Cerebellar nuclear complex (tissue), 1 donor: ENCODE data around the gene DYSF.
"Not testable (repeated sequence)": the region's sequence is repeated elsewhere in the genome, so short reads cannot be mapped to it uniquely, and the experiment has no call there.

Experiments used
- DNase-seq, 2 experiments: peaks; one replicate each; lab custom pipeline; 2025; lab: John Stamatoyannopoulos, UW

DYSF gene

DNA sequence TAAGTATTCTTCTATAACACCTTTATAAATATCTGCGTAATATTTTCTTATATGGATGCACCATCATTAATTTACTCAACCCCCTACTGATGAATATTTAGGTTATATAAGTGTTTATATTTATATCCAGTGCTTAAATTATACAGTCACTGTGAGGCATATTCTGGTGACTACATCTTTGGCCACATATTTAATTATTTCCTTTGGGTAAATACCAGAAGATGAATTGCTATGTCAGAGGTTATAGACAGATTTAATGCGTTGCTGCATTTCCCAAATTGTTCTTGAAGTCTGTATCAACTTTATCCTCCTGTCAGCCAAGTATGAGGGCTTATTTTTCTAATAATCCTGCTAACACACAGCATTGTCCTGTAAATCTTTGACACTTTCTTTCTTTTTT, 18.7 kb downstream of the DYSF start:
- no peak for DNase-seq

DNA sequence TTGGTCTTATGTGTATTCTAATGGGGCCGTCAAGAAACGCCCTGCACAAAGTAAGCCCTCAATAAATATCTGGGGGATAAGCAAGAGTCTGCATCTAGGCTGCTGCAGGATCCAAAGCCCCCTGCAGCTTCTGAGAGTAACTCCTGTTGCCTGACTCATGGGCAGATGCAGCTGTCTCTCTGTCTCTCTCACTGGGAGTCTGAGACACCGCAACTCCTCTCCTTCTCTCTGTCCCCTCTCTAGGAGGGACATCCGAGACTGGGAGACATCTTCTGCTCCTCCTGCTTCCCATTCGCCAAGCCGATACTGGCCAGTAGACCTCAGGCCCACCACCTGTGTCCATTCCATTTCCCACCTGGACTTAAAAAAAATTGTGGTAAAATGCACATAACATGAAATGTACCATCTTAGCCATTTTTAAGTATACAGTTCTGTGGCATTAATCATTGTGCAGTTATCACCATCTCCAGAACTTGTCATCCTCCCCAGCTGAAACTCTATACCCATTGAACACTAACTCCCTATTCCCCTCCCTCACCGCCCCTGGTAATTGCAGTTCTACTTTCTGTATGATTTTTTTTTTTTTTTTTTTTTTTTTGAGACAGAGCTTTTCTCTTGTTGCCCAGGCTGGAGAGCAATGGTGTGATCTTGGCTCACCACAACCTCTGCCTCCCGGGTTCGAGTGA, 20.1 kb downstream of the DYSF start:
- no peak for DNase-seq

DNA sequence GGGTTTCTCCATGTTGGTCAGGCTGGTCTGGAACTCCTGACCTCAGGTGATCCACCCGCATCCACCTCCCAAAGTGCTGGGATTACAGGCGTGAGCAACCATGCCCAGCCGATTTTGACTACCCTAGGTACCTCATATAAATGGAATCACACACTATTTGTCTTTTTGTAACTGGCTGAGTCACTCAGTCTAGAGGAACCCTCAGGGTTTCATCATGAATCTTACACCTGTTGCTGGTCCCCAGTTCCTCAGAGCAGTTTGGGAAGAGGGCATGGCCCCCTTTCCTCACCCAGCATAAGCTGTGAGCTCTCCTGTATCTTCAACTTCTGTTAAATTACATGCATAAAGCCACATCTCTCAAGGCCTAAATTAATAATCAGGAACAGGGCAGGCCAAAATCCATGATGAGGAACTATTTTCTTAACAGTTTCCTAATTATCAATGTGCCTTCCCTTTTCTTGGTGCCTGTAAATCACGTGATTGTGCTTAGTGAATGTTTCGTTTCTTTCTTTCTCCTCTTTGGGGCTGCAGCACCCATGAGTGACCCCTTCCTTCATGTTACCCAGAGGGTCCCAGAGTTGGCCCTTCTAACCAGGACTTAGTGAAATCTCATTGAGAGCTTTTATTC, 20.9 kb downstream of the DYSF start:
- DNase-seq = no peak

DNA sequence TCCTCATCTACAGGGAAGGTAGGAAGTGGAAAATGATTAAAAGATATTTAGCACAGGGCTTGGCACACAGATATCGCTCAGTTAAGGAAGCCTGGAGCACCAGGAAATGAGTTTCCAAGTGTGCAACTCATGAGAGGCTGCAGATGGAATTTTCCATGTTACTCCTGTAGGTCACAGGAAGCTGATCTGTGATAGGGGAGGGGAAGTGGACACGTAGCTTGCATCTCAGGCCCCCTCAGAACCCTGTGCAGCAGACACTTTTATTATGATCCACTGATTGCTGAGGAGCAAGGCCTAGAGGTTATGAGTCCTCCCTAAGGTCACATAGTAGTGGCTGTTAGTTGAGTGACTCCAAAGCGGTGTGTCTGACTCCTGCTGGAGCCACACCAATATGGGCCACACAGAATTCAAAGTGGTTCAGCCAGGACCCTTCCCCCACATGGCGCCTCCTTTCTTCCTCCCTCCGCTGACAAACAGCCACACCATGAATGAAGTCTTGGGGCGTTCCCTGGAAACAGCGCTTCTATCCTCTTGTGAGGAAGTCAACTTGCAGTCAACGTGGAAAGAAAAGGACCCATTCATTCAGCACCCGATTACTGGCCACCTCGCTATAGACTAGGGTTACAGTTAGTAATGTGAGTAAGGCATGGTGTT, 21.5 kb downstream of the DYSF start:
- DNase-seq = no peak

GRCh38 chr2:71476495-71476894, 23.1 kb downstream of the DYSF start:
- no peak for DNase-seq

DNA sequence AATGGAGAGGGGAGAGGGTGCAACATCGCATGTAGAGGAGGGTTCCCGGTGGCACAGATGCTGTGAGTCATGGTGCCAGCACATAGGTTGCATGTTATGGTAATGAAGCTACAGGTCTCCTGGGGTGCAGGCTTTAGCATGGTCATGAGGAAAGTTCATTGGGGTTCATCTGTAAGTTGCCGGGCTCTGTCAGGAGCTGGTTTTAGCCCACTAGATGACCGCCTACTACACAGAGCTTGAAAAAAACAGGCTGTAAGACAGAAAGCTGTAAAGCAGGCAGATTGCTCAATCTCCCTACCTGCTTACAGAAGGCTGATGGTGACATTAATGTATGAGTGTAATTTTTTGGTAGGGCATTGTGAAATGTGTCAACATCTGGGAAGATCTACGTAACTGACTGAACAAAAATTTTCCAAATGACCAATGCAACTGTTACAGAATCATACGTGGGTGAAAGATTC, 23.9 kb downstream of the DYSF start:
- DNase-seq = no peak

DNA sequence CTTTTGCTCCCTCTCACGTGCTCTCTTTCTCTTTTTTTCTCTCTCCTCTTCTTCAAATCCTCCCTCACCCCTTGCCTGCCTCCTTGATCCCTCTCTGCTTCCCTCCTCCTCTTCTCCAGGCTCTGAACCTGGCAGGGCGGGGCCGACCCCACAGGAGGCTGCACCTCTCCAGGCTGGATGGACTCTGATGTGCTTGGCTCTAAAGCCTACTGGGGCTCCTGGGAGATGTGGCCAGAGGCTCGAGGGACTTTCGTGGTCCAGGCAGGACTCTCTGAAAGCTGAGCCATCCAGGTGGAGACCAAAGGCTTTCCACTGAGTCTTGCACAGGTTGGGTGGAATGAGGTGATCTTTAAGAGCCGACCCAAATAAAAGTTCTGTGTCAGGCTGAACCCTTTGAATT, 25.4 kb downstream of the DYSF start:
- DNase-seq = no peak

GRCh38 chr2:71479261-71479660, 25.9 kb downstream of the DYSF start:
- no peak for DNase-seq

DNA sequence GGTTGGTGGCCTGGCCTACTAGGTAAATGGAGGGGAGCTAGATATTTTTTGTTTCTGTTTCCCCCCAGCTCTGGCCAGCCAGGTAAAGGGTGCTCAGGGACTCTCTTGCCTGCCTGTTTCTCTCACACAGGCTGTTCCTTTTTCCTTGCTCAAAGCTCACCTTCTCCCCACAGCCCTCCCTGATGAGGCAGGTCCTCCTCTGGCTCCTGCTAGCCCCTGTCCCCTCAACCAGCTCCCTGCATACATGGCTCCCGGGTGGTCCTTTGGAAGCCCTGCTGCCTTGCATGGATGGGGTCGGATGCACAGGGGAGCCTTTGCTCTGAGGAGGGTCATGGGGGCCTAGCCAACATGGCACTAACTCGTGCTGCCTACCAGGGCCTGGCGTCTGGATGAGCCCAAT, 27.8 kb downstream of the DYSF start:
- no peak for DNase-seq

- no peak for DNase-seq
Observed at GRCh38 chr2:71482055-71482454, 28.7 kb downstream of the DYSF start.

DNA sequence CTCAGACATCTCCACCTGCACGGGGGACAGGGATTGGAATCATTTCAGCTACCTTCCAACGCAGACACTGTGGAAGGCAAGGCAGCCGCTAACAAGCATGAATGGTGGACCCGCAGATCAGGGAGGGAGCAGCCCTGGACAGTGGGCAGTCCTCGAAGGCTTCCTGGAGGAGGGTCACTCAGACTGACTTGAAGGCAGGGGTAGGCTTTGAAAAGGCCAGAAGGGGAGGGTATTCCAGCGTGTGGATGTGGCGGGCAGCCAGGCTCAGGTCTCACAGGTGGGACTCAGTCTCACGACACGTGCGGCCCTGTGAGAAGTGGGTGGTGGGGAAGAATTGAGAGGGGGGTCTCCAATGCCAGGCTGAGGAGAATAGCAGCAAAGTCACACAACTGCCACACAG, 29.9 kb downstream of the DYSF start:
- no peak for DNase-seq

- DNase-seq = no peak
Observed at GRCh38 chr2:71484354-71484753, 31.0 kb downstream of the DYSF start.

GRCh38 chr2:71486881-71487640, 33.7 kb downstream of the DYSF start:
- no peak for DNase-seq

GRCh38 chr2:71491551-71491950, 38.2 kb downstream of the DYSF start:
- not testable (repeated sequence) for DNase-seq

DNA sequence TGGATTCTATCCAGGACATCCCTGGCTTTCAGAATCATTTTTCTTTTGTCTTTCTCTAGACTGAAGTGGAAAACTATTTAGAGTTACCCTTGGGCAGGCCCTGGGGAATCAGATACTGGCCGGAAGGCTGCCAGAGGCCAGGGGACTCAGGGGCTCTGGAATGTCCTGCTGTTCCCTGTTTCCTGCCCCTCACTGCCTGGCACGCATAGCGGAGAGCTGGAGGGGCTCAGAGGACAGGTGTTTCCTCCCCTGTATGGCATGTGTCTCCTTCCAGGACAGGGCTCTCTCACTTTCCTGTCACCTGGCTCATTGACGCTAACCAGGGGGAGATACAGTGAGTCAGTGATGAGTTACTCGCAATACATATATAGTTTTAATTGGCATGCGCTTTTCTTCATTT, 38.8 kb downstream of the DYSF start:
- no peak for DNase-seq

DNA sequence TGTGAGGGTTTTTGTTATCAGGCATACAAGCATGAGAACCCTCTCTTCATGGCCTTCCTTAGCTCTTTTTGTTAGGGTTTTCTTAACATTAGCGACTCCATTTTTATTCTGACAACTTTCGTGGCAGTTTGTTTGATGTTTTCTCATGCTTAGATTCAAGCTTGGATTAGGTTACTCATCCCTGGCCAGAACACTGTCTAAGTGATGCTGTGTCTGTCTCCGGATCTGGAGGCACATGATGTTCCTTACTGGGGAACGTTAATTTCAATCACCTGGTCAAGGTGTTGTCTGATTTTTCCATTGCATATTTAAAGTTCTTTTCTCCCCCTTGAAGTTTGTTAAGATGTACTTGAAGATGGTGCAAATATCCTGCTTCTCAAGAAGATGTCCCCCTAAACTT, 40.7 kb downstream of the DYSF start:
- no peak for DNase-seq

- DNase-seq = no peak
Observed at GRCh38 chr2:71494523-71495155, 41.3 kb downstream of the DYSF start.

GRCh38 chr2:71496156-71496770, 42.9 kb downstream of the DYSF start:
- no peak for DNase-seq

GRCh38 chr2:71498261-71498701, 44.9 kb downstream of the DYSF start:
- DNase-seq = no peak

DNA sequence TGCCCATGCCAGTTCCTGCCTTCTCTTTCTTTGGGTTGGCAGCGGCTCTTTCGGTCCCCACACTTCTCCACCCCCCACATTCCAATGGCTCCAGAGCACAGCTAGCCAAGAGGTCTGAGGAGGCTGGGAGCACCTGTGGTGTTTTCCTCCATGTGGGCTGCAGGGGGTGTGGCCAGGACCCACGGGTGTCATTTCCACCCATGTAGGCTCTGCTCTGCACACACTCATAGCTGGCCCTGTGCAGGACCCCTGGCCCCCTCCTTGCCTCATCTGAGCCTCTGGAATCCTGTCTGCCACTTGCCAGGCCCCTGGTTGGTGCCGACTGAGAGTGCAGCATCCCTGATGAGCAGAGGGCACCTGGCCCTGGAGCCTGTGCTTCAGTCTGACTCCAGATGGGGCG, 46.3 kb downstream of the DYSF start:
- no peak for DNase-seq

DNA sequence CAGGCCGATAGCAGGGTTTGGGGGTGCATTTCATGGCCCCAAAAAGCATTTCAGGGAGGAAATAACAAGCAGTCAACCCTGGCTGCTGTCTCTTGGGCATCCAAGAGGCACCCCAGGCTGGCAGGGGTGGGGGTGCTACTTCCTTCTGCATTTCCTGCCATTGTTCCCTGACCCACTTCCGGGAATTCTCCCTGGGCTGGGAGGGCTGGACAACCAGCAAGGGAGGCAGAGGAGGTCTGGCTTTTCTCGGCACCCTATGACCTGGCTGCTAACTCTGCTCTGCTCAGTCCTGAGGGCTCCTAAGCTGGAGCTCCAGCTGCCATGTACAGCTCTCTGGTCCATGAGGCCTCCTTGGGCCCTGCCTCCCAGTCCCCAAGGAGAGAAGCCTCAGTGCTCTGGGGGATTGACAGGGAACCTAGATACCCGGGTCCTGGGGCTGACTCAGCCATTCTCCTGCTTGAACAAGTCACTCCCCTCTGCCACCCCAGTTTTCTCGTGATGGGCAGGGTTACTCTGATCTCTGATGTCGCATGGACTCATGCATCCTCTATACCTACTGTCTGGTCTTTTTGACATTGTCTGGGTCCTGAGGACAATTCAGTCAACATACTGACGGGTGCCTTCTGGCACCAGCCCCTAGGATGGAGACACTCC, 47.2 kb downstream of the DYSF start:
- DNase-seq = no peak
